ENCODE data around the gene POGZ. TPM values are rescaled to one million over a fixed set of nuclear protein-coding genes. Genes with fewer than 3 reads are reported as not detected.

The POGZ gene
- total RNA-seq, 4 donors from 2014 or later: 35.0 to 63.3 (median 49.1) TPM

- no peak overlapping the region for H3K4me3 ChIP-seq
- H3K9me3 ChIP-seq: no peaks in the 10 kb centered on the region
- DNase-seq (ENCODE audit: extremely low spot score): no peak
- H3K36me3 ChIP-seq: peaks cover 69 to 99% (median 98%) of the 10 kb centered on the region in 4 donors
- no peak for TF ChIP-seq EP300 (IDR thresholded peaks at IDR 0.05)
- no peak for TF ChIP-seq POLR2AphosphoS5 (IDR thresholded peaks at IDR 0.05)
- TF ChIP-seq CTCF (IDR thresholded peaks at IDR 0.05): no peak
- TF ChIP-seq POLR2A (IDR thresholded peaks at IDR 0.05; ENCODE audit: low read depth): no peak
- H3K27ac ChIP-seq (replicated peaks in 1 of 4): no peak overlapping the region
- intact Hi-C loops (cut with DNase I): no loop called here
- 83% methylated on average over 2 of the region's 2 CpGs for WGBS
- no peaks in the 10 kb centered on the region for H3K27me3 ChIP-seq
- no peaks in the 10 kb centered on the region for H3K4me1 ChIP-seq
Observed at GRCh38 chr1:151411884-151412283, 47.4 kb downstream of the POGZ start.

- H3K36me3 ChIP-seq: peaks cover 74 to 98% (median 98%) of the 10 kb centered on the region in 4 donors
- no peak overlapping the region for H3K27ac ChIP-seq (replicated peaks in 1 of 4)
- DNase-seq (ENCODE audit: extremely low spot score): no peak
- H3K4me3 ChIP-seq: no peak overlapping the region
- TF ChIP-seq POLR2AphosphoS5 (IDR thresholded peaks at IDR 0.05): no peak
- TF ChIP-seq EP300 (IDR thresholded peaks at IDR 0.05): no peak
- TF ChIP-seq CTCF (IDR thresholded peaks at IDR 0.05): no peak
- no peak for TF ChIP-seq POLR2A (IDR thresholded peaks at IDR 0.05; ENCODE audit: low read depth)
- H3K4me1 ChIP-seq: no peaks in the 10 kb centered on the region
- H3K27me3 ChIP-seq: no peaks in the 10 kb centered on the region
- intact Hi-C loops (cut with DNase I): no loop called here
- H3K9me3 ChIP-seq: no peaks in the 10 kb centered on the region
Observed at GRCh38 chr1:151408891-151409290, 50.4 kb downstream of the POGZ start.

DNA sequence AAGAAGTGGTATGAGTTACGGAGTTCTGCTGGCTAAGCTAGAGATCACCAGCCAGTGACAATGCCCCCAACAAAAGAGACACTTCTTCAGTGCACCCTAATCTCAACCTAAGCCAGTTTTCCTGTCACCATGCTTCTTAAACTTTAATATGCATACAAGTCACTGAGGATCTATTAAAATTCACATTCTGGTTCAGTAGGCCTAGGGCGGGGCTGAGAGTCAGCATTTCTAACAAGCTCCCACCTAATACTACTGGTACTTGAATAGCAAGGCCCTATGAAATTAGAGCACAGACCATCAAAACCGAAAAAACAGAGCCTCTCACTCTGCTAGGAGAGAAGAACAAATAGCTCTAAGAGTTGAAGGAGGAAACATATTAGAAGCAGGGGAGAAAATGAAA is 52.0 kb downstream of the POGZ start:
- TF ChIP-seq POLR2A (IDR thresholded peaks at IDR 0.05; ENCODE audit: low read depth) (no peak), EP300 (IDR thresholded peaks at IDR 0.05) (no peak), CTCF (IDR thresholded peaks at IDR 0.05) (no peak), POLR2AphosphoS5 (IDR thresholded peaks at IDR 0.05) (no peak)
- no peak for DNase-seq (ENCODE audit: extremely low spot score)
- Histone ChIP-seq H3K27ac (replicated peaks in 1 of 4) (no peak overlapping the region), H3K4me3 (no peak overlapping the region), H3K9me3 (no peaks in the 10 kb centered on the region), H3K36me3 (peaks cover 81 to 100% (median 99%) of the 10 kb centered on the region in 4 donors), H3K4me1 (no peaks in the 10 kb centered on the region), H3K27me3 (no peaks in the 10 kb centered on the region)
- intact Hi-C loops (cut with DNase I): no loop called here
- 93% methylated on average over 3 of the region's 3 CpGs for WGBS

- H3K9me3 ChIP-seq: no peaks in the 10 kb centered on the region
- no peak overlapping the region for H3K4me3 ChIP-seq
- no peak for DNase-seq (ENCODE audit: extremely low spot score)
- intact Hi-C loops (cut with DNase I): no loop called here
- peaks cover 1 to 3% (median 3%) of the 10 kb centered on the region in 4 donors for H3K4me1 ChIP-seq
- TF ChIP-seq POLR2A (IDR thresholded peaks at IDR 0.05; ENCODE audit: low read depth): no peak
- no peak for TF ChIP-seq CTCF (IDR thresholded peaks at IDR 0.05)
- TF ChIP-seq POLR2AphosphoS5 (IDR thresholded peaks at IDR 0.05): no peak
- no peak for TF ChIP-seq EP300 (IDR thresholded peaks at IDR 0.05)
- H3K27ac ChIP-seq (replicated peaks in 1 of 4): no peak overlapping the region
- WGBS: 76% methylated on average over 8 of the region's 8 CpGs
- peaks cover 81 to 100% (median 99%) of the 10 kb centered on the region in 4 donors for H3K36me3 ChIP-seq
- H3K27me3 ChIP-seq: no peaks in the 10 kb centered on the region
Observed at GRCh38 chr1:151406176-151406575, 53.1 kb downstream of the POGZ start.
